Measurements from ENCODE around the gene NMT2. TPM values are rescaled to one million over a fixed set of nuclear protein-coding genes. Genes with fewer than 3 reads are reported as not detected.

Gene NMT2
- total RNA-seq, 1 experiment from 2014 or later, result 26.1 TPM

- intact Hi-C loops (cut with micrococcal nuclease), result no loop called here
- POLR2A ChIA-PET, result no interaction called here
- TF ChIP-seq EGR1 (IDR thresholded peaks at IDR 0.05; ENCODE audit: low read depth) (no peak), EZH2 (IDR thresholded peaks at IDR 0.05) (no peak), ZFX (IDR thresholded peaks at IDR 0.05) (no peak), CEBPB (IDR thresholded peaks at IDR 0.05; ENCODE audit: low read depth) (no peak), SIN3A (IDR thresholded peaks at IDR 0.05; ENCODE audit: low read depth) (no peak), ATF3 (IDR thresholded peaks at IDR 0.05) (no peak), ZBTB33 (IDR thresholded peaks at IDR 0.05; ENCODE audit: extremely low read depth, insufficient replicate concordance, low read length) (no peak), RAD21 (IDR thresholded peaks at IDR 0.05; ENCODE audit: low read depth) (no peak), YY1 (IDR thresholded peaks at IDR 0.05; ENCODE audit: extremely low read depth, insufficient replicate concordance, low read depth, low read length) (no peak), TCF7L2 (IDR thresholded peaks at IDR 0.05; ENCODE audit: borderline replicate concordance, extremely low read depth, insufficient read depth, insufficient read length) (no peak), ZNF274 (IDR thresholded peaks at IDR 0.05; ENCODE audit: low read depth, low read length) (no peak), JUND (IDR thresholded peaks at IDR 0.05) (no peak), MAX (IDR thresholded peaks at IDR 0.05) (no peak), CTCF (IDR thresholded peaks at IDR 0.05 in 2 of 3, conservative IDR thresholded peaks at IDR 0.05 in 1 of 3; ENCODE audit: borderline replicate concordance in 1 of 3, insufficient read depth in 1 of 3, low read depth in 2 of 3, low read length in 2 of 3) (no peak), CBX3 (IDR thresholded peaks at IDR 0.05; ENCODE audit: low read depth) (no peak), FOSL1 (IDR thresholded peaks at IDR 0.05; ENCODE audit: low read depth) (no peak), SRF (IDR thresholded peaks at IDR 0.05; ENCODE audit: low read depth) (no peak), ELF1 (IDR thresholded peaks at IDR 0.05; ENCODE audit: borderline replicate concordance, low read depth) (no peak)
Measured at GRCh38 chr10:15113766-15114165, 54.7 kb downstream of the NMT2 start.

More at GRCh38 chr10:15113766-15114165, 54.7 kb downstream of the NMT2 start:
- Histone ChIP-seq H3K4me3 (replicated peaks in 1 of 2; ENCODE audit: low read depth in 1 of 2, low read length in 2 of 2) (no peak overlapping the region), H3K27me3 (ENCODE audit: insufficient read depth, low read length) (no peaks in the 10 kb centered on the region), H3K9me3 (ENCODE audit: control insufficient read depth in 1 of 2, insufficient read depth in 1 of 2, low read depth in 1 of 2, low read length in 2 of 2) (no peaks in the 10 kb centered on the region), H3K9ac (ENCODE audit: low read length) (no peak overlapping the region), H3K4me1 (ENCODE audit: control insufficient read depth in 1 of 2, insufficient read depth in 2 of 2, low read length in 2 of 2) (no peaks in the 10 kb centered on the region), H3K79me2 (ENCODE audit: insufficient read depth, low read length) (no peaks in the 10 kb centered on the region), H3K27ac (ENCODE audit: low read depth, low read length) (no peak overlapping the region), H3K9me2 (ENCODE audit: insufficient read depth) (no peaks in the 10 kb centered on the region), H3K4me2 (ENCODE audit: low read length) (no peak overlapping the region), H4K20me1 (ENCODE audit: insufficient read depth) (no peaks in the 10 kb centered on the region), H2AFZ (ENCODE audit: low read depth, low read length, poor library complexity, severe bottlenecking) (no peak overlapping the region), H3K36me3 (ENCODE audit: control insufficient read depth in 1 of 2, insufficient read depth in 2 of 2, low read length in 2 of 2) (peaks cover 4 to 16% of the 10 kb centered on the region in 2 experiments; a peak in 2 of 4 replicates)
- ChIA-PET CTCF (interaction anchor here (0.6 kb wide), 1 partner anchor 98 kb away, joined by 3 read pairs; no protein-coding TSS in a partner anchor), RAD21 (ENCODE audit: low non-redundant PET in 1 of 2, low total read pairs in 2 of 2, uncharacterized antibody in 2 of 2, unreplicated experiment in 2 of 2) (interaction anchor here in 1 of 2 experiments (1.0 kb wide), 1 partner anchor 88 kb away, joined by 3 read pairs; no protein-coding TSS in a partner anchor)
- no TSS peak for BruUV-seq (replicated peaks)
- DNase-seq (ENCODE audit: low read depth, low spot score), result no peak
- no peak for ATAC-seq
